Measurements from ENCODE around the gene PGRMC1. TPM values are rescaled to one million over a fixed set of nuclear protein-coding genes. Genes with fewer than 3 reads are reported as not detected.
"Not testable (repeated sequence)": the region's sequence is repeated elsewhere in the genome, so short reads cannot be mapped to it uniquely, and the experiment has no call there.

Gene PGRMC1
- total RNA-seq, 1 experiment from 2014 or later, result 253 TPM

DNA sequence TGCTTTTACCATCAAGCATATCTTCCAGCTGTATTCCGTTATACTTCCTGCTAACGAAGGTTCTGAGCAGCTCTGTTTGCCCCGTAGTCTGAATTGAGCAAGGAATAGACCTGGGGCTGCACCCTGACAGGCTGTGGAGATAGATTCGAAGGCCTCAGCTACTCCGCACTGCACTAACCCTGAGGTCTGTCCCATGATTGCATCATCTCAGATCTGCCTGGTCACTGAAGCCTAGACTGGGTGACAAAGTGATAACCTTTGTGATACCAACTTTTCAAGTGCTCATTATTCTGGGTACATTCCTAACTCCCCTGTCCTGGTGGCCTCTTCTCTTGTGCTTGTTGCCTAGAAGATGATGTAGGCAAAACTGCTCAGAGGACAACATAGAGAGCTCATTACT lies 29.9 kb upstream of the PGRMC1 start:
- Histone ChIP-seq H2AFZ (ENCODE audit: low read length) (no peak overlapping the region), H3K9me2 (replicated peaks; ENCODE audit: low read length) (no peaks in the 10 kb centered on the region), H3K4me3 (ENCODE audit: low read length) (no peak overlapping the region), H3K27ac (ENCODE audit: low read length) (no peak overlapping the region), H3F3A (ENCODE audit: low read length, unreplicated experiment) (no peaks in the 10 kb centered on the region), H3K79me2 (ENCODE audit: low read length) (no peaks in the 10 kb centered on the region), H4K20me1 (ENCODE audit: low read length) (no peaks in the 10 kb centered on the region), H3K36me3 (ENCODE audit: low read depth, low read length) (no peaks in the 10 kb centered on the region), H3K4me1 (ENCODE audit: insufficient read depth, low read length) (peaks cover 5% of the 10 kb centered on the region; the same call in 1 of the 2 replicates), H3K9me3 (ENCODE audit: low read length) (no peaks in the 10 kb centered on the region), H3K4me2 (ENCODE audit: low read length) (no peak overlapping the region), H3K9ac (ENCODE audit: low read length) (no peak overlapping the region), H3K27me3 (ENCODE audit: low read length) (no peaks in the 10 kb centered on the region)
- ChIA-PET POLR2A (ENCODE audit: unreplicated experiment) (no interaction called here), CTCF (no interaction called here)
- TF ChIP-seq EZH2 (IDR thresholded peaks at IDR 0.05; ENCODE audit: low read length, unreplicated experiment), result no peak
- TF ChIP-seq EZH2phosphoT487 (IDR thresholded peaks at IDR 0.05; ENCODE audit: borderline replicate concordance, low read length), result no peak
- TF ChIP-seq, protein P1, sequence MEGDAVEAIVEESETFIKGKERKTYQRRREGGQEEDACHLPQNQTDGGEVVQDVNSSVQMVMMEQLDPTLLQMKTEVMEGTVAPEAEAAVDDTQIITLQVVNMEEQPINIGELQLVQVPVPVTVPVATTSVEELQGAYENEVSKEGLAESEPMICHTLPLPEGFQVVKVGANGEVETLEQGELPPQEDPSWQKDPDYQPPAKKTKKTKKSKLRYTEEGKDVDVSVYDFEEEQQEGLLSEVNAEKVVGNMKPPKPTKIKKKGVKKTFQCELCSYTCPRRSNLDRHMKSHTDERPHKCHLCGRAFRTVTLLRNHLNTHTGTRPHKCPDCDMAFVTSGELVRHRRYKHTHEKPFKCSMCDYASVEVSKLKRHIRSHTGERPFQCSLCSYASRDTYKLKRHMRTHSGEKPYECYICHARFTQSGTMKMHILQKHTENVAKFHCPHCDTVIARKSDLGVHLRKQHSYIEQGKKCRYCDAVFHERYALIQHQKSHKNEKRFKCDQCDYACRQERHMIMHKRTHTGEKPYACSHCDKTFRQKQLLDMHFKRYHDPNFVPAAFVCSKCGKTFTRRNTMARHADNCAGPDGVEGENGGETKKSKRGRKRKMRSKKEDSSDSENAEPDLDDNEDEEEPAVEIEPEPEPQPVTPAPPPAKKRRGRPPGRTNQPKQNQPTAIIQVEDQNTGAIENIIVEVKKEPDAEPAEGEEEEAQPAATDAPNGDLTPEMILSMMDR (conservative IDR thresholded peaks at IDR 0.05; ENCODE audit: low read depth, low read length), result no peak
- no TSS peak for BruUV-seq (replicated peaks)
- ATAC-seq (no peak), DNase-seq (no peak)
- intact Hi-C loops (cut with micrococcal nuclease), result no loop called here

DNA sequence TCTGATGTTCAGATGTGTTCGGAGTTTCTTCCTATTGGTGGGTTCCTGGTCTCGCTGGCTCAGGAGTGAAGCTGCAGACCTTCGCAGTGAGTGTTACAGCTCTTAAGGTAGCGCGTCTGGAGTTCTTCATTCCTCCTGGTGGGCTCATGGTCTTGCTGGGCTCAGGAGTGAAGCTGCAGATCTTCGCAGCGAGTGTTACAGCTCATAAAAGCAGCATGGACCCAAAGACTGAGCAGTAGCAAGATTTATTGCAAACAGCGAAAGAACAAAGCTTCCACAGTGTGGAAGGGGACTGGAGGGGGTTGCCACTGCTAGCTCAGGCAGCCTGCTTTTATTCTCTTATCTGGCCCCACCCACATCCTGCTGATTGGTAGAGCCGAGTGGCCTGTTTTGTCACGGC lies 28.6 kb upstream of the PGRMC1 start:
- H3K79me2 ChIP-seq (ENCODE audit: low read length); intact Hi-C loops (cut with micrococcal nuclease); H3K9me2 ChIP-seq (replicated peaks; ENCODE audit: low read length); H3K4me3 ChIP-seq (ENCODE audit: low read length); H3K9ac ChIP-seq (ENCODE audit: low read length); H3K36me3 ChIP-seq (ENCODE audit: low read depth, low read length); POLR2A ChIA-PET (ENCODE audit: unreplicated experiment); H2AFZ ChIP-seq (ENCODE audit: low read length); DNase-seq; CTCF ChIA-PET; BruUV-seq (replicated peaks); H4K20me1 ChIP-seq (ENCODE audit: low read length); H3K4me1 ChIP-seq (ENCODE audit: insufficient read depth, low read length); H3K9me3 ChIP-seq (ENCODE audit: low read length); ATAC-seq; H3K4me2 ChIP-seq (ENCODE audit: low read length); H3F3A ChIP-seq (ENCODE audit: low read length, unreplicated experiment); H3K27me3 ChIP-seq (ENCODE audit: low read length); H3K27ac ChIP-seq (ENCODE audit: low read length): not testable (repeated sequence)

GRCh38 chrX:119208401-119209057 lies 27.6 kb upstream of the PGRMC1 start:
- Histone ChIP-seq H3K79me2 (ENCODE audit: low read length) (no peaks in the 10 kb centered on the region), H3K4me3 (ENCODE audit: low read length) (no peak overlapping the region), H3K4me2 (ENCODE audit: low read length) (no peak overlapping the region), H4K20me1 (ENCODE audit: low read length) (no peaks in the 10 kb centered on the region), H2AFZ (ENCODE audit: low read length) (no peak overlapping the region), H3K27me3 (ENCODE audit: low read length) (peaks cover 7% of the 10 kb centered on the region; the same call in 1 of the 2 replicates), H3K9me3 (ENCODE audit: low read length) (no peaks in the 10 kb centered on the region), H3K36me3 (ENCODE audit: low read depth, low read length) (no peaks in the 10 kb centered on the region), H3F3A (ENCODE audit: low read length, unreplicated experiment) (no peaks in the 10 kb centered on the region), H3K27ac (ENCODE audit: low read length) (no peak overlapping the region), H3K9ac (ENCODE audit: low read length) (no peak overlapping the region), H3K4me1 (ENCODE audit: insufficient read depth, low read length) (no peaks in the 10 kb centered on the region), H3K9me2 (replicated peaks; ENCODE audit: low read length) (no peaks in the 10 kb centered on the region)
- BruUV-seq (replicated peaks), result no TSS peak
- CTCF ChIA-PET, result no interaction called here
- ATAC-seq (no peak), DNase-seq (no peak)
- intact Hi-C loops (cut with micrococcal nuclease), result no loop called here
- POLR2A ChIA-PET (ENCODE audit: unreplicated experiment), result no interaction called here
- TF ChIP-seq, protein P1 (conservative IDR thresholded peaks at IDR 0.05; ENCODE audit: low read depth, low read length), result no peak
- no peak for TF ChIP-seq EZH2phosphoT487 (IDR thresholded peaks at IDR 0.05; ENCODE audit: borderline replicate concordance, low read length)

- H3K9me3 ChIP-seq (ENCODE audit: low read length); DNase-seq; CTCF ChIA-PET; H3K27ac ChIP-seq (ENCODE audit: low read length); POLR2A ChIA-PET (ENCODE audit: unreplicated experiment); ATAC-seq; H3K4me3 ChIP-seq (ENCODE audit: low read length); H3F3A ChIP-seq (ENCODE audit: low read length, unreplicated experiment); H2AFZ ChIP-seq (ENCODE audit: low read length); H3K9me2 ChIP-seq (replicated peaks; ENCODE audit: low read length); BruUV-seq (replicated peaks); H4K20me1 ChIP-seq (ENCODE audit: low read length); H3K9ac ChIP-seq (ENCODE audit: low read length); H3K4me2 ChIP-seq (ENCODE audit: low read length); H3K79me2 ChIP-seq (ENCODE audit: low read length); H3K4me1 ChIP-seq (ENCODE audit: insufficient read depth, low read length); intact Hi-C loops (cut with micrococcal nuclease); H3K36me3 ChIP-seq (ENCODE audit: low read depth, low read length): not testable (repeated sequence)
- peaks cover 23% of the 10 kb centered on the region for H3K27me3 ChIP-seq (ENCODE audit: low read length)
Measured at GRCh38 chrX:119210931-119211648, 25.0 kb upstream of the PGRMC1 start.

All from PC-3 (cell line).